Mononuclear cell (primary cell): ENCODE results near the gene GARIN6. TPM values are rescaled to one million over a fixed set of nuclear protein-coding genes. Genes with fewer than 3 reads are reported as not detected.

Source experiments
- H3K27me3 ChIP-seq: 2 replicates; pipeline ENCODE4 v1.6.0; 2011; ENCODE audit warnings: low read length, control low read depth; ENCODE audit not compliant: insufficient read depth
- H3K4me1 ChIP-seq: 2 replicates; pipeline ENCODE4 v1.5.1; 2011; ENCODE audit warnings: mild to moderate bottlenecking, low read length, control low read depth; ENCODE audit not compliant: insufficient read depth
- H3K4me3 ChIP-seq: 2 replicates; pipeline ENCODE4 v1.5.1; 2011; ENCODE audit warnings: mild to moderate bottlenecking, low read length, moderate library complexity
- H3K9me3 ChIP-seq: 2 replicates; pipeline ENCODE4 v1.5.1; 2011; ENCODE audit warnings: low read depth, mild to moderate bottlenecking, control low read depth, low read length
- total RNA-seq: library from RNA; depleted of rRNA; stranded (reverse); fragments of >200 nt; gene quantifications from one replicate; pipeline ENCODE4 v1.2.3, GENCODE V29; 2012

GARIN6 gene
- total RNA-seq, 1 donor = not detected

DNA sequence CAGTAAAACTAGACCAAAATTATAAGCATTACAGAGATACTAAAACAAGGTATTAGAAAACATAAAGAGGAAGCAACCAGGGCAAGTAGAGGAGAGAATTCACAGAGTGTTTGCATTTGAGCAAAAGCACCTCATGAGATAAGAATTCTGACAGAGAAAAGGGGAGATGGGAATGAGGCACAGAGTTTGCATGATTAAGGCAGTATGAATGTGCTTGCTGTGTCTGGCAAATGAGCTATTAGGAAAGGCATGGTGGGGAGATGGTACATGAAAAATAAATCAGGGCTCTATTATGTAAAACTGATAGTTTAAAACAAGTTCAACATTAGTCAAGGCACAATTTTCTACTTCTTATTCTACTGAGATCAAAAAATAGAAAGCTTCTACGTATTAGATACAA is 23.1 kb downstream of the GARIN6 start:
- Histone ChIP-seq H3K27me3 (no peaks in the 10 kb centered on the region), H3K9me3 (peaks cover 7% of the 10 kb centered on the region), H3K4me1 (no peaks in the 10 kb centered on the region), H3K4me3 (no peak overlapping the region)

DNA sequence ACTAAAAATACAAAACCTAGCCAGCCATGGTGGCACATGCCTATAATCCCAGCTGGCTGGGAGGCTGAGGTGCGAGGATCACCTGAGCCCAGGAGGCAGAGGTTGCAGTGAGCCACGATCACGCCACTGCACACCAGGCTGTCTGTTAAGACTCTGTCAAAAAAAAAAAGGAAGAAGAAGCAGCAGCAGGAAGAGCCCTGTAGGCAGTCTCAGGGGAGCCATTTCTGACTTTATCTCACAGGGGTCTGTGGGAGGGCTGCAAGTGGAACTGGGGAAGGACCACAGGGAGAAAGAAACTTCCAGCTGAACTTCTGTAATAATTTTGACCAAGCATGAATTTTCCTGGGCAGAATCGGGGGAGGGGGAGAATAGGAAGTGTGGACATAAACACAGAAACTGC is 32.7 kb downstream of the GARIN6 start:
- H3K4me3 ChIP-seq = no peak overlapping the region
- no peaks in the 10 kb centered on the region for H3K9me3 ChIP-seq
- H3K4me1 ChIP-seq = no peaks in the 10 kb centered on the region
- no peaks in the 10 kb centered on the region for H3K27me3 ChIP-seq

DNA sequence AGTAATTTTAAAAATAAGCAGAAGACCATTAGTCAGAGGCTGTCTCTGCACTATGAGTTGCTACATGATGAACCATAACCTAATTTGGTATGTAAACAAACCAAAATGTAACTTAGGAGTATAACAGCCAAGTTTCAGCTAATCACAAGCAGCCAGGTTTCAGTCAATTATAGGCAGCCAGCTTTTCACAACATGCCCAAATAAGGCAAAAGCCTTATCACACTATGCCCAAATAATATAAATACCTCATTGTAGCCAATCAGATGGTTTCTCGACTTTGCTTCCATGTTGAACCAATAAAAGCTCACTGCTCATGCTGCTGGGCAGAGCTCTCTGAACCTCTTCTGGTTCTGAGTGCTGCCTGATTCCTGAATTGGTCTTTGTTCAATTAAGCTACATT is 38.6 kb downstream of the GARIN6 start:
- peaks cover 5% of the 10 kb centered on the region for H3K9me3 ChIP-seq
- H3K4me1 ChIP-seq = no peaks in the 10 kb centered on the region
- no peak overlapping the region for H3K4me3 ChIP-seq
- no peaks in the 10 kb centered on the region for H3K27me3 ChIP-seq

DNA sequence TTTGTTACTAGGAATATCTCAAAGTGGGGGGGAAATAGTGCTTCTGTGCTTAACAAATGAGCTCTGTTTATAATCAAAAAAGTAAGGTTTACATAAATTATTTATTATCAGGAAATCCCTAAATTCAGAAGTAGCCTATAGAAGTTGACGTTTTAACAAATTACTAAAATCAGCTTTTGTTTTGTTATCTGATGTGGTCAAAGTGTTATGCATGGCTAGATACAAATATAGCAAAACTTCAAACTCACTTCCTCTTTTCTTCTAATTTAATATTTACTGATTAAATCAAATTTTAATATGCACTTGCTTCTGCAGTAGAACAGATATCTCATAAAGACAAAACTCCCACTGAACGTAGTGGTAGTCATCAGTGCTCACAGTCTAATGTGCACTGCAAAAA is 47.5 kb downstream of the GARIN6 start:
- Histone ChIP-seq H3K4me3 (no peak overlapping the region), H3K9me3 (no peaks in the 10 kb centered on the region), H3K4me1 (no peaks in the 10 kb centered on the region), H3K27me3 (no peaks in the 10 kb centered on the region)
